Neural progenitor cell (in vitro differentiated cells): ENCODE results near the gene RBFOX1.

Source experiments
- EZH2phosphoT487 ChIP-seq: fragments of 200-600 bp; sonication (generic); IDR thresholded peaks from 2 replicates; pipeline ENCODE4 v1.6.1; 2017; ENCODE audit warnings: antibody characterized with exemption
- TF ChIP-seq, protein P1 (sequence below): fragments of 200-600 bp; sonication (generic); IDR thresholded peaks from 2 replicates; pipeline ENCODE4 v1.5.1; 2017; ENCODE audit warnings: antibody characterized with exemption, mild to moderate bottlenecking

DNA sequence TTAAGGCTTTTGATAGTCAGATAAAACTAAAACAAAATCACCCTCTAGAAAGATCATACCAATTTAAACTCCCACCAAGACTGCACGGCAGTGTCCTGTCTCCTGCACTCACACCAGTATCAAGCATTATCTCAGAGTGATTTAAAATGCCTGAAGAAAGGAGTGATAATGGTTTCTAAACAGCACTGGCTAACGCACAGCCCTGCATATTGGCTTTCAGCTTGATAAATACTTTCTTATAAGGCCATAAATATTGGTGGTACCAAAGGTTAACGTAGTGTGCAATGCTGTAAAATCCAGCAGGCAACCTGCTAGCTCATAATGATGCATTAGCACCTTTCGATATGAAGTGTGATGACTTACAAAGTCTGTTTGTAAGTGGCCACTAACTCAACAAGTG is 214.3 kb downstream of the RBFOX1 start:
- TF ChIP-seq EZH2phosphoT487 = no peak
- TF ChIP-seq, protein P1, sequence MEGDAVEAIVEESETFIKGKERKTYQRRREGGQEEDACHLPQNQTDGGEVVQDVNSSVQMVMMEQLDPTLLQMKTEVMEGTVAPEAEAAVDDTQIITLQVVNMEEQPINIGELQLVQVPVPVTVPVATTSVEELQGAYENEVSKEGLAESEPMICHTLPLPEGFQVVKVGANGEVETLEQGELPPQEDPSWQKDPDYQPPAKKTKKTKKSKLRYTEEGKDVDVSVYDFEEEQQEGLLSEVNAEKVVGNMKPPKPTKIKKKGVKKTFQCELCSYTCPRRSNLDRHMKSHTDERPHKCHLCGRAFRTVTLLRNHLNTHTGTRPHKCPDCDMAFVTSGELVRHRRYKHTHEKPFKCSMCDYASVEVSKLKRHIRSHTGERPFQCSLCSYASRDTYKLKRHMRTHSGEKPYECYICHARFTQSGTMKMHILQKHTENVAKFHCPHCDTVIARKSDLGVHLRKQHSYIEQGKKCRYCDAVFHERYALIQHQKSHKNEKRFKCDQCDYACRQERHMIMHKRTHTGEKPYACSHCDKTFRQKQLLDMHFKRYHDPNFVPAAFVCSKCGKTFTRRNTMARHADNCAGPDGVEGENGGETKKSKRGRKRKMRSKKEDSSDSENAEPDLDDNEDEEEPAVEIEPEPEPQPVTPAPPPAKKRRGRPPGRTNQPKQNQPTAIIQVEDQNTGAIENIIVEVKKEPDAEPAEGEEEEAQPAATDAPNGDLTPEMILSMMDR = no peak
